GM19463 (cell line): Measurements from ENCODE around the gene ING5.
"Not testable (repeated sequence)": the region's sequence is repeated elsewhere in the genome, so short reads cannot be mapped to it uniquely, and the experiment has no call there.

Experiments
- ATAC-seq: cut with Tn5 transposase; IDR thresholded peaks from one replicate; pipeline ENCODE4 v1.9.1; 2021; ENCODE audit warnings: mild to moderate bottlenecking, moderate library complexity; ENCODE audit not compliant: unreplicated experiment

The ING5 gene

GRCh38 chr2:241755777-241756176 is 53.9 kb downstream of the ING5 start:
- no peak for ATAC-seq

- no peak for ATAC-seq
These were observed 57.4 kb downstream of the ING5 start for GRCh38 chr2:241759067-241759807.

GRCh38 chr2:241759893-241760292 is 58.1 kb downstream of the ING5 start:
- ATAC-seq = not testable (repeated sequence)

- ATAC-seq = no peak
These were observed 58.5 kb downstream of the ING5 start for GRCh38 chr2:241760301-241760771.

- ATAC-seq = no peak
These were observed 60.6 kb downstream of the ING5 start for GRCh38 chr2:241762321-241762932.

- no peak for ATAC-seq
These were observed 61.1 kb downstream of the ING5 start for GRCh38 chr2:241762933-241763369.

- no peak for ATAC-seq
These were observed 61.9 kb downstream of the ING5 start for GRCh38 chr2:241763551-241764274.

GRCh38 chr2:241764275-241765241 is 62.7 kb downstream of the ING5 start:
- no peak for ATAC-seq

- no peak for ATAC-seq
These were observed 65.8 kb downstream of the ING5 start for GRCh38 chr2:241767464-241768250.

- ATAC-seq = no peak
These were observed 66.4 kb downstream of the ING5 start for GRCh38 chr2:241768251-241768711.

- no peak for ATAC-seq
These were observed 67.0 kb downstream of the ING5 start for GRCh38 chr2:241768850-241769249.

GRCh38 chr2:241769819-241770184 is 68.0 kb downstream of the ING5 start:
- no peak for ATAC-seq

- ATAC-seq = no peak
These were observed 68.5 kb downstream of the ING5 start for GRCh38 chr2:241770185-241770935.

- no peak for ATAC-seq
These were observed 69.1 kb downstream of the ING5 start for GRCh38 chr2:241770936-241771285.

- ATAC-seq = no peak
These were observed 69.6 kb downstream of the ING5 start for GRCh38 chr2:241771286-241772062.

- no peak for ATAC-seq
These were observed 70.2 kb downstream of the ING5 start for GRCh38 chr2:241772063-241772499.

- no peak for ATAC-seq
These were observed 71.9 kb downstream of the ING5 start for GRCh38 chr2:241773511-241774418.
